Cardiac muscle cell (in vitro differentiated cells and primary cell): ENCODE measurements around the gene TMEM151B. TPM values are rescaled to one million over a fixed set of nuclear protein-coding genes. Genes with fewer than 3 reads are reported as not detected.
"Not testable (repeated sequence)": the region's sequence is repeated elsewhere in the genome, so short reads cannot be mapped to it uniquely, and the experiment has no call there.

Source experiments
- DNase-seq, 2 donors: peaks; one replicate each; pipeline versions ENCODE4 v3.0.0 to v3.0.0-alpha.2; 2010 to 2017; ENCODE audit warnings: low read depth in 1 of 2, low spot score in 1 of 2
- H3K27ac ChIP-seq: fragments of 200-600 bp; sonication (generic); 2 replicates; pipeline ENCODE4 v1.5.1; 2016
- H3K27me3 ChIP-seq: fragments of 200-600 bp; sonication (generic); 2 replicates; pipeline ENCODE4 v1.6.0; 2016; ENCODE audit warnings: control low read depth
- H3K36me3 ChIP-seq: fragments of 200-600 bp; sonication (generic); 2 replicates; pipeline ENCODE4 v1.5.1; 2016; ENCODE audit warnings: control low read depth
- H3K4me1 ChIP-seq: fragments of 200-600 bp; sonication (generic); 2 replicates; pipeline ENCODE4 v1.8.1; 2017; ENCODE audit warnings: low read depth, mild to moderate bottlenecking, mixed run types
- H3K4me3 ChIP-seq: fragments of 200-600 bp; sonication (generic); 2 replicates; pipeline ENCODE4 v1.5.1; 2016; ENCODE audit warnings: mild to moderate bottlenecking
- H3K9me3 ChIP-seq: fragments of 200-600 bp; sonication (generic); 2 replicates; pipeline ENCODE4 v1.5.1; 2017; ENCODE audit warnings: low read depth, mild to moderate bottlenecking, control low read depth
- CTCF ChIP-seq: IDR thresholded peaks from 2 replicates; pipeline ENCODE4 v1.5.1; 2012; ENCODE audit warnings: low read depth, mild to moderate bottlenecking, low read length
- polyA plus RNA-seq: library from polyadenylated mRNA; unstranded; fragments of >200 nt; fragmentation: Nextera tagmentation; extraction: Ambion mirVana; gene quantifications from 2 replicates; pipeline ENCODE4 v1.2.1, GENCODE V29; 2016
- total RNA-seq: library from RNA; depleted of rRNA; stranded (reverse); fragments of >200 nt; gene quantifications from 2 replicates; pipeline ENCODE4 v1.2.3, GENCODE V29; 2016

The TMEM151B gene
- total and polyA plus RNA-seq, 2 experiments from 2014 or later = 0.21 to 0.29 TPM

- no peaks in the 10 kb centered on the region for H3K9me3 ChIP-seq
- H3K4me1 ChIP-seq = no peaks in the 10 kb centered on the region
- H3K36me3 ChIP-seq = peaks cover 24% of the 10 kb centered on the region
- H3K27ac ChIP-seq = no peak overlapping the region
- no peaks in the 10 kb centered on the region for H3K27me3 ChIP-seq
- no peak for TF ChIP-seq CTCF
- H3K4me3 ChIP-seq = no peak overlapping the region
- no peak for DNase-seq
These were observed 41.5 kb downstream of the TMEM151B start for GRCh38 chr6:44311767-44312166.

GRCh38 chr6:44312901-44313788, 42.9 kb downstream of the TMEM151B start, which contains the start of gene AARS2:
TSS of gene AARS2 (minus strand) at chr6:44313347. CDS start at chr6:44313323, 24 bp downstream.
- peak; percentile 98 for TF ChIP-seq CTCF
- peak; percentile 87 to 93 for DNase-seq
- H3K4me3 ChIP-seq = peak within 1 kb of the TSS; percentile 95
- no peaks in the 10 kb centered on the region for H3K9me3 ChIP-seq
- H3K4me1 ChIP-seq = no peaks in the 10 kb centered on the region
- H3K27me3 ChIP-seq = no peaks in the 10 kb centered on the region
- H3K36me3 ChIP-seq = peaks cover 24% of the 10 kb centered on the region
- peak within 1 kb of the TSS; percentile 87 for H3K27ac ChIP-seq

- not testable (repeated sequence) for H3K4me3 ChIP-seq
These were observed 44.4 kb downstream of the TMEM151B start for GRCh38 chr6:44314657-44315056.

GRCh38 chr6:44315516-44315915, 45.3 kb downstream of the TMEM151B start:
- H3K27ac ChIP-seq = no peak overlapping the region
- H3K9me3 ChIP-seq = no peaks in the 10 kb centered on the region
- H3K4me3 ChIP-seq = no peak overlapping the region
- peaks cover 12% of the 10 kb centered on the region for H3K36me3 ChIP-seq
- peaks cover 10% of the 10 kb centered on the region for H3K27me3 ChIP-seq
- no peak for TF ChIP-seq CTCF
- no peak for DNase-seq
- H3K4me1 ChIP-seq = no peaks in the 10 kb centered on the region

More at GRCh38 chr6:44314657-44315056, 44.4 kb downstream of the TMEM151B start:
- peaks cover 21% of the 10 kb centered on the region for H3K36me3 ChIP-seq
- DNase-seq, H3K9me3 ChIP-seq, H3K27ac ChIP-seq, H3K4me1 ChIP-seq: not testable (repeated sequence)
- peaks cover 10% of the 10 kb centered on the region for H3K27me3 ChIP-seq

GRCh38 chr6:44315951-44316350, 45.7 kb downstream of the TMEM151B start:
- Histone ChIP-seq H3K4me3 (no peak overlapping the region), H3K27ac (no peak overlapping the region), H3K9me3 (no peaks in the 10 kb centered on the region), H3K4me1 (no peaks in the 10 kb centered on the region), H3K27me3 (peaks cover 10% of the 10 kb centered on the region), H3K36me3 (peaks cover 8% of the 10 kb centered on the region)
- no peak for TF ChIP-seq CTCF
- no peak for DNase-seq

GRCh38 chr6:44316481-44316880, 46.2 kb downstream of the TMEM151B start:
- Histone ChIP-seq H3K36me3 (peaks cover 5% of the 10 kb centered on the region), H3K4me3 (no peak overlapping the region), H3K4me1 (no peaks in the 10 kb centered on the region), H3K9me3 (no peaks in the 10 kb centered on the region), H3K27ac (no peak overlapping the region), H3K27me3 (peaks cover 10% of the 10 kb centered on the region)
- DNase-seq = no peak
- no peak for TF ChIP-seq CTCF

GRCh38 chr6:44317136-44317631, 46.9 kb downstream of the TMEM151B start:
- not testable (repeated sequence) for DNase-seq, H3K36me3 ChIP-seq, H3K27ac ChIP-seq, H3K4me3 ChIP-seq, H3K9me3 ChIP-seq, H3K4me1 ChIP-seq
- peaks cover 10% of the 10 kb centered on the region for H3K27me3 ChIP-seq
